ENCODE measurements around the gene SLC35B1. TPM values are rescaled to one million over a fixed set of nuclear protein-coding genes. Genes with fewer than 3 reads are reported as not detected.

Gene SLC35B1
- total and polyA plus RNA-seq, 2 of the 4 experiments (the other 2 are of a cell fraction) = 66.4 to 86.2 TPM

- peaks cover 10% of the 10 kb centered on the region for H3K27me3 ChIP-seq (ENCODE audit: control insufficient read depth, insufficient read depth, low read length)
- ChIA-PET CTCF (interaction anchor here (0.8 kb wide), 1 partner anchor 175 kb away, joined by 3 read pairs; no protein-coding TSS in a partner anchor), POLR2A (ENCODE audit: unreplicated experiment) (no interaction called here)
- DNase-seq (peak; percentile 34), ATAC-seq (ENCODE audit: low read depth) (peak; percentile 40)
- no peaks in the 10 kb centered on the region for H4K20me1 ChIP-seq (ENCODE audit: insufficient read depth, low read length)
- in situ Hi-C loops (cut with MboI; ENCODE audit: low sequenced_read_pairs) = no loop called here
- H3K4me1 ChIP-seq (ENCODE audit: control insufficient read depth, insufficient read depth, low read length) = peaks cover 4% of the 10 kb centered on the region
- no TSS peak for BruUV-seq (replicated peaks)
- peak overlapping the region; percentile 57 for H3K4me2 ChIP-seq (ENCODE audit: low read depth, low read length)
- no peak overlapping the region for H3K27ac ChIP-seq (ENCODE audit: insufficient read depth, low read length)
- H3K56ac ChIP-seq (ENCODE audit: extremely low read depth, insufficient read depth, low read length) = no peak overlapping the region
- H3K9ac ChIP-seq (ENCODE audit: low read depth, low read length) = no peak overlapping the region
- intact Hi-C loops (cut with micrococcal nuclease) = no loop called here
- H2AFZ ChIP-seq (replicated peaks; ENCODE audit: low read length, poor library complexity) = no peak overlapping the region
- no peaks in the 10 kb centered on the region for H3K9me1 ChIP-seq (ENCODE audit: insufficient read depth, low read length)
- no peak overlapping the region for H3K23ac ChIP-seq (ENCODE audit: low read depth, low read length)
- WGBS, 2 experiments (ENCODE audit: extremely low coverage in 2 of 2, insufficient read length in 1 of 2) = no CpG with 5 or more reads among the region's 1 CpG
- H3K18ac ChIP-seq (ENCODE audit: low read depth, low read length) = no peak overlapping the region
- H3K4ac ChIP-seq (ENCODE audit: low read depth, low read length) = no peak overlapping the region
- no peak overlapping the region for H2BK20ac ChIP-seq (ENCODE audit: low read depth, low read length)
- H3K79me1 ChIP-seq (ENCODE audit: low read depth in 1 of 2, low read length in 2 of 2) = no peaks in the 10 kb centered on the region
- no peak overlapping the region for H4K91ac ChIP-seq (ENCODE audit: insufficient read depth, low read depth, low read length)
- no peak overlapping the region for H2AK9ac ChIP-seq (replicated peaks; ENCODE audit: low read depth, low read length, poor library complexity)
- no peak overlapping the region for H2BK15ac ChIP-seq (ENCODE audit: low read depth, low read length)
- H2BK5ac ChIP-seq (ENCODE audit: low read depth, low read length, poor library complexity, severe bottlenecking) = no peak overlapping the region
- H2BK120ac ChIP-seq (ENCODE audit: low read depth, low read length) = no peak overlapping the region
- no peak overlapping the region for H2AK5ac ChIP-seq (ENCODE audit: low read depth, low read length)
- H4K5ac ChIP-seq (ENCODE audit: low read depth, low read length) = no peak overlapping the region
- no peaks in the 10 kb centered on the region for H3K9me3 ChIP-seq (ENCODE audit: control insufficient read depth, insufficient read depth, low read length)
- H3K4me3 ChIP-seq (ENCODE audit: insufficient read depth, low read depth, low read length) = no peak overlapping the region
- H3K14ac ChIP-seq (replicated peaks; ENCODE audit: low read depth, low read length) = no peak overlapping the region
- no peak overlapping the region for H4K8ac ChIP-seq (ENCODE audit: low read depth in 2 of 2, low read length in 2 of 2)
- no peaks in the 10 kb centered on the region for H3K36me3 ChIP-seq (ENCODE audit: control insufficient read depth, insufficient read depth, low read length)
- dilution Hi-C loops (cut with HindIII; ENCODE audit: low sequenced_read_pairs, unreplicated experiment) = no loop called here
- TF ChIP-seq CEBPB (IDR thresholded peaks at IDR 0.05; ENCODE audit: low read depth, low read length) = 0 out of 2 replicates have a peak, but pooled peaks have one; percentile 20
- TF ChIP-seq, protein P1, sequence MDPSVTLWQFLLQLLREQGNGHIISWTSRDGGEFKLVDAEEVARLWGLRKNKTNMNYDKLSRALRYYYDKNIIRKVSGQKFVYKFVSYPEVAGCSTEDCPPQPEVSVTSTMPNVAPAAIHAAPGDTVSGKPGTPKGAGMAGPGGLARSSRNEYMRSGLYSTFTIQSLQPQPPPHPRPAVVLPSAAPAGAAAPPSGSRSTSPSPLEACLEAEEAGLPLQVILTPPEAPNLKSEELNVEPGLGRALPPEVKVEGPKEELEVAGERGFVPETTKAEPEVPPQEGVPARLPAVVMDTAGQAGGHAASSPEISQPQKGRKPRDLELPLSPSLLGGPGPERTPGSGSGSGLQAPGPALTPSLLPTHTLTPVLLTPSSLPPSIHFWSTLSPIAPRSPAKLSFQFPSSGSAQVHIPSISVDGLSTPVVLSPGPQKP (IDR thresholded peaks at IDR 0.05; ENCODE audit: borderline replicate concordance, low read depth, low read length) = no peak
These were observed 34.4 kb upstream of the SLC35B1 start for GRCh38 chr17:49742166-49742638.
